Memory B cell (primary cell): ENCODE results near the gene RPTOR.

Source experiments
- ATAC-seq: fragments of 150-1000 bp; cut with Tn5 transposase; 2 replicates; pipeline ENCODE4 v1.10.0; 2021; ENCODE audit warnings: low read depth, mild to moderate bottlenecking, moderate library complexity
- DNase-seq, 2 donors: peaks; one replicate each; pipeline ENCODE4 v3.0.0; 2022; ENCODE audit warnings: low spot score in 2 of 2
- H3K27ac Mint-ChIP-seq: one replicate; pipeline ENCODE4 v1.8.0; 2022; ENCODE audit warnings: mild to moderate bottlenecking, moderate library complexity, mixed read lengths
- H3K27me3 Mint-ChIP-seq: one replicate; pipeline ENCODE4 v1.8.0; 2022; ENCODE audit warnings: mixed read lengths
- H3K36me3 Mint-ChIP-seq: one replicate; pipeline ENCODE4 v1.8.0; 2022; ENCODE audit warnings: mild to moderate bottlenecking, mixed read lengths
- H3K4me1 Mint-ChIP-seq: one replicate; pipeline ENCODE4 v1.8.0; 2022; ENCODE audit warnings: mixed read lengths
- H3K4me3 Mint-ChIP-seq: one replicate; pipeline ENCODE4 v1.8.0; 2022; ENCODE audit warnings: mild to moderate bottlenecking, moderate library complexity, mixed read lengths
- H3K9me3 Mint-ChIP-seq: one replicate; pipeline ENCODE4 v1.8.0; 2022; ENCODE audit warnings: mixed read lengths

The RPTOR gene

GRCh38 chr17:80965606-80966005 lies 421.0 kb downstream of the RPTOR start:
- DNase-seq (no peak), ATAC-seq (no peak)
- no peaks in the 10 kb centered on the region for H3K27me3 Mint-ChIP-seq
- no peak overlapping the region for H3K4me3 Mint-ChIP-seq
- H3K36me3 Mint-ChIP-seq: peaks cover 7% of the 10 kb centered on the region
- peaks cover 9% of the 10 kb centered on the region for H3K4me1 Mint-ChIP-seq
- no peaks in the 10 kb centered on the region for H3K9me3 Mint-ChIP-seq
- no peak overlapping the region for H3K27ac Mint-ChIP-seq

DNA sequence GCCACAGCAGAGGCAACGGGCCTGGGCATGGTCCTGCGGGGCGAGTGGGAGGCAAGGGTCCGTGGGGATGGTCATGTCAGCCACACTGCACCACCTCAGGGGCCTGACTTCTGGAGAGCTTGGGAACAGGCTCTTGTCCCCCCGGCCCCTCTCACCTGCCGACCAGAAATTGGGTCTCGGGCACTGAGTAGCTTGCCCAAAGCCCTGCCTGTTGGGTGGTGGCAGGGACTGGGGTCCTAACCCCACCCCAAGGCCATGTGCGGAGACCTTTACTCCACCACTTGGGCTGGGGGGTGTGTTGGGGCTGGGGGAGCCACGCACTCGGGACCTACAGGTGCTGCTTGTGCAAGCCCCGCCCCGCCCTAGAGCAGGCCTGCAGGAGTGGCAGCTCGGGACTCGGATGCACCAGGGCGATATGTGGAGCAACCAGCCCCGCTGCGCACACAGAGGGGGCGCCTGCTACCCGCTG lies 422.8 kb downstream of the RPTOR start:
- Mint-ChIP-seq H3K36me3 (peaks cover 7% of the 10 kb centered on the region), H3K9me3 (no peaks in the 10 kb centered on the region), H3K4me3 (no peak overlapping the region), H3K4me1 (peaks cover 10% of the 10 kb centered on the region), H3K27ac (no peak overlapping the region), H3K27me3 (no peaks in the 10 kb centered on the region)
- DNase-seq (no peak), ATAC-seq (no peak)

DNA sequence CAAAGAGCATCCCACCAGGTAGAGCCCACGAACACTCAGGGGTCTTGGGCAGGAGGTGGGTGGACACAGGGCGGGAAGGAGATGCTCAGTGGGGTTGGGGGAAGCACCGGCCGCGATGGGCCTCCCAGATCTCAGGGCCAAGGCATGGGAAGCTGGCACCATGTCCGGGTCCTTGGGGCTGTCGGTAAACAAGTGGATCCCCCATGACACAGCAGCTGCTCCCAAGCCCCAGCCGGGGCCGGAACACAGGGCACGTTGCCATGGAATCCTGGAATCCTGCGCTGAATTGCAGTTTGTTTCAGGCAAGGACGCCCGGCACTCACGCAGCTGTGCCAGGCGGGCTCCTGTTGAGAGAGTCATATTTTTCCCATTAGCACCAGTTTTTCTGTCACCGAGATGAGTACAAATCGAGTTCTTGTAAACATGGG lies 424.0 kb downstream of the RPTOR start:
- Mint-ChIP-seq H3K27me3 (no peaks in the 10 kb centered on the region), H3K4me1 (peaks cover 10% of the 10 kb centered on the region), H3K27ac (peak overlapping the region; percentile 67), H3K36me3 (peaks cover 7% of the 10 kb centered on the region), H3K4me3 (no peak overlapping the region), H3K9me3 (no peaks in the 10 kb centered on the region)
- DNase-seq: no peak
- ATAC-seq: no peak

- H3K27me3 Mint-ChIP-seq: no peaks in the 10 kb centered on the region
- ATAC-seq: no peak
- DNase-seq: no peak
- peaks cover 10% of the 10 kb centered on the region for H3K4me1 Mint-ChIP-seq
- no peak overlapping the region for H3K27ac Mint-ChIP-seq
- peaks cover 7% of the 10 kb centered on the region for H3K36me3 Mint-ChIP-seq
- H3K4me3 Mint-ChIP-seq: no peak overlapping the region
- H3K9me3 Mint-ChIP-seq: no peaks in the 10 kb centered on the region
Measured at GRCh38 chr17:80969030-80969673, 424.5 kb downstream of the RPTOR start.

DNA sequence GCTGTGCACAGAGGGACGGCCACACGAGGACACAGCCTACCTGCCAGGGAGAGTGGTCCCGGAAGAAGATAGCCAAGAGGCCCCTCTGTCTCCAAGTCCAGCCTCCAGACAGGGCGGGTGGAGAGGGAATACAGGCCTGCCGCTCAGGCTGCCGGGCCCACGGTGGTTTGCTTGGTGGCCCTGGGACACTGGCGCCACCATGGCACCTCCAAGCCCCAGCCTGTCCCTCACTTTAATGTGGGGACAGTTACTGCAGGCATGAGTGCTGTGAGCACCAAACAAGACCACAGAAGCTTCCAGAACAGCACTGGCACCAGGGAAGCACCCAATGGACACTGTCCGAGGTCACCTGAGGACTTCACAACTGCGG lies 425.0 kb downstream of the RPTOR start:
- H3K36me3 Mint-ChIP-seq: peaks cover 3% of the 10 kb centered on the region
- H3K27me3 Mint-ChIP-seq: peaks cover 2% of the 10 kb centered on the region
- H3K4me1 Mint-ChIP-seq: peaks cover 10% of the 10 kb centered on the region
- no peak overlapping the region for H3K4me3 Mint-ChIP-seq
- ATAC-seq (no peak), DNase-seq (no peak)
- no peak overlapping the region for H3K27ac Mint-ChIP-seq
- no peaks in the 10 kb centered on the region for H3K9me3 Mint-ChIP-seq

DNA sequence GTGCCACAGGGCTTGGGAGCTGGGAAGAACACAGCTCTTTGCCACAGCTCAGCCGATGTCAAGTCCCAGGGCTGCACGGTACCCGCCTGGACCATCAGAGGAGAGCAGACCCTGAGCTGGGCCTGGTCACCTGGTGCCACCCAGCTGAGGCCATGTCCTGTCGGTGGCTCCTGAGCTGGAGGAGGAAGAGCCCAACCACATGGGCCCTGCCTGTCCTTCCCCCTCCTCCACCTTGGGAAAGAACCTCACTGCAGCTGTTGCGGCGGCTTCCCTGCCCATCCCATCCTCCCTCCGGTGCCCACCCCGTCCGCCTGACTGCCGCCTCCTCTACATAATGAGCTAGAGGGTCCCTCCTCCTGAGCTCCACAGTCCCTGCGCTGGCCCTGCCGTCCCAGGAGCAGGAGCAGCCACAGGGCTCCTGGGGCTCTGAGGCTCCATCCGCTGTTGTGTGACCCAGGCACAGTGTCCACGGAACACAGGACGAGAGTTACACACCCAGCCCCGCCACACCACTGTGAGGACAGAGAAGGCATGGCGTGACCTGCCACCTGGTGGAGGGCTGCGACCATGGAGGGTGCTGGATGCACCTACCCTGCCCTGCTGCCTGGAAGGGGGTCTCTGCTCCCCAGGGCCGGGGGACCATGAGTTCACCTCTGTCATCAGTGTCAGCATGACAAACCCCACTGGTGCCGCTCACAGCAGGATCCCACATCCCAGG lies 425.6 kb downstream of the RPTOR start:
- Mint-ChIP-seq H3K27ac (peak overlapping the region; percentile 80), H3K27me3 (peaks cover 2% of the 10 kb centered on the region), H3K36me3 (peaks cover 3% of the 10 kb centered on the region), H3K4me3 (peak overlapping the region; percentile 64), H3K9me3 (no peaks in the 10 kb centered on the region), H3K4me1 (peaks cover 10% of the 10 kb centered on the region)
- ATAC-seq: peak; percentile 95
- peak; percentile 58 to 64 for DNase-seq

GRCh38 chr17:80970762-80971703 lies 426.4 kb downstream of the RPTOR start:
- H3K4me1 Mint-ChIP-seq: peaks cover 10% of the 10 kb centered on the region
- peak overlapping the region; percentile 80 for H3K27ac Mint-ChIP-seq
- no peak for ATAC-seq
- H3K9me3 Mint-ChIP-seq: no peaks in the 10 kb centered on the region
- DNase-seq: no peak
- no peak overlapping the region for H3K4me3 Mint-ChIP-seq
- H3K36me3 Mint-ChIP-seq: peaks cover 3% of the 10 kb centered on the region
- H3K27me3 Mint-ChIP-seq: peaks cover 2% of the 10 kb centered on the region

GRCh38 chr17:80971704-80972304 lies 427.2 kb downstream of the RPTOR start:
- H3K4me1 Mint-ChIP-seq: peaks cover 10% of the 10 kb centered on the region
- H3K4me3 Mint-ChIP-seq: no peak overlapping the region
- ATAC-seq: no peak
- H3K9me3 Mint-ChIP-seq: no peaks in the 10 kb centered on the region
- no peak for DNase-seq
- H3K27ac Mint-ChIP-seq: no peak overlapping the region
- H3K27me3 Mint-ChIP-seq: peaks cover 2% of the 10 kb centered on the region
- H3K36me3 Mint-ChIP-seq: peaks cover 1% of the 10 kb centered on the region

- Mint-ChIP-seq H3K4me1 (peaks cover 8% of the 10 kb centered on the region), H3K4me3 (no peak overlapping the region), H3K27ac (no peak overlapping the region), H3K27me3 (peaks cover 10% of the 10 kb centered on the region), H3K9me3 (no peaks in the 10 kb centered on the region), H3K36me3 (no peaks in the 10 kb centered on the region)
- ATAC-seq: no peak
- no peak for DNase-seq
Measured at GRCh38 chr17:80976701-80977100, 432.1 kb downstream of the RPTOR start.

GRCh38 chr17:80977172-80977571 lies 432.5 kb downstream of the RPTOR start:
- H3K27me3 Mint-ChIP-seq: peaks cover 10% of the 10 kb centered on the region
- ATAC-seq (no peak), DNase-seq (no peak)
- no peak overlapping the region for H3K27ac Mint-ChIP-seq
- no peaks in the 10 kb centered on the region for H3K9me3 Mint-ChIP-seq
- H3K4me1 Mint-ChIP-seq: peaks cover 8% of the 10 kb centered on the region
- no peaks in the 10 kb centered on the region for H3K36me3 Mint-ChIP-seq
- no peak overlapping the region for H3K4me3 Mint-ChIP-seq

- no peaks in the 10 kb centered on the region for H3K9me3 Mint-ChIP-seq
- no peak overlapping the region for H3K4me3 Mint-ChIP-seq
- peaks cover 8% of the 10 kb centered on the region for H3K4me1 Mint-ChIP-seq
- no peak for ATAC-seq
- H3K27me3 Mint-ChIP-seq: peaks cover 10% of the 10 kb centered on the region
- DNase-seq: no peak
- H3K27ac Mint-ChIP-seq: no peak overlapping the region
- H3K36me3 Mint-ChIP-seq: no peaks in the 10 kb centered on the region
Measured at GRCh38 chr17:80978499-80979497, 434.2 kb downstream of the RPTOR start.

GRCh38 chr17:80979547-80980378 lies 435.1 kb downstream of the RPTOR start:
- no peak for ATAC-seq
- Mint-ChIP-seq H3K27me3 (peaks cover 8% of the 10 kb centered on the region), H3K36me3 (no peaks in the 10 kb centered on the region), H3K4me1 (peaks cover 8% of the 10 kb centered on the region), H3K4me3 (no peak overlapping the region), H3K9me3 (no peaks in the 10 kb centered on the region), H3K27ac (no peak overlapping the region)
- DNase-seq: no peak
